ENCODE results near the gene AP1G1.
"Not testable (repeated sequence)": the region's sequence is repeated elsewhere in the genome, so short reads cannot be mapped to it uniquely, and the experiment has no call there.

AP1G1 gene

DNA sequence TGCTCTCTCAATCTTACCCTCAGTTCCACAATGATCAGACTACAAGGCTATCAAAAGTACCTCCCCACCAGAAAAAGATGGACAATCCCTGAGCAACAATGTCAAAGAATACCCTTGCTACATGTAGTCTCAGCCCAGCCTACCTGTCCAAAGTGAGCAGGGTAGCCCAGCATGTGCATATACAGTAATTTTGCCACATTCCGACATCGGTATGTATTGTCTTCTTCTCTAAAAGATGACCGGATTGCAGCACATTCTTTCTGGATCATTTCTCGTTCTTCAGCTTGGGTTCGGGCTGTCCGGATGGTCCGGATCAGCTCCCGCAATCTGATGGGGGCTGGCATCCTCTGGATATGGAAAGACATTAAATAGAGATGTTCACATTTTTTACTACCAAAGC, 19.5 kb downstream of the AP1G1 start:
- H3K4me2 ChIP-seq (ENCODE audit: low read depth, low read length, poor library complexity, severe bottlenecking), result no peak overlapping the region
- H2AFZ ChIP-seq (ENCODE audit: low read depth, low read length, severe bottlenecking), result no peak overlapping the region
- no peaks in the 10 kb centered on the region for H3F3A ChIP-seq (ENCODE audit: insufficient read depth)
- H3K9me3 ChIP-seq (ENCODE audit: insufficient read depth, low read length), result no peaks in the 10 kb centered on the region
- H3K27ac ChIP-seq (ENCODE audit: low read depth, low read length), result no peak overlapping the region
- peaks cover 65% of the 10 kb centered on the region for H3K79me2 ChIP-seq (ENCODE audit: insufficient read depth, low read length)
- H4K20me1 ChIP-seq (ENCODE audit: low read depth, low read length), result peaks cover 6% of the 10 kb centered on the region
- no peaks in the 10 kb centered on the region for H3K27me3 ChIP-seq (ENCODE audit: low read length)
- H3K4me3 ChIP-seq (ENCODE audit: insufficient read depth, low read length, poor library complexity, severe bottlenecking), result no peak overlapping the region
- H3K9ac ChIP-seq (ENCODE audit: low read length), result no peak overlapping the region
- no peaks in the 10 kb centered on the region for H3K9me2 ChIP-seq (replicated peaks; ENCODE audit: insufficient read depth, low read length)
- H3K36me3 ChIP-seq (ENCODE audit: low read length), result peaks cover 6% of the 10 kb centered on the region; the same call in 1 of the 2 replicates
- TF ChIP-seq, protein P1, sequence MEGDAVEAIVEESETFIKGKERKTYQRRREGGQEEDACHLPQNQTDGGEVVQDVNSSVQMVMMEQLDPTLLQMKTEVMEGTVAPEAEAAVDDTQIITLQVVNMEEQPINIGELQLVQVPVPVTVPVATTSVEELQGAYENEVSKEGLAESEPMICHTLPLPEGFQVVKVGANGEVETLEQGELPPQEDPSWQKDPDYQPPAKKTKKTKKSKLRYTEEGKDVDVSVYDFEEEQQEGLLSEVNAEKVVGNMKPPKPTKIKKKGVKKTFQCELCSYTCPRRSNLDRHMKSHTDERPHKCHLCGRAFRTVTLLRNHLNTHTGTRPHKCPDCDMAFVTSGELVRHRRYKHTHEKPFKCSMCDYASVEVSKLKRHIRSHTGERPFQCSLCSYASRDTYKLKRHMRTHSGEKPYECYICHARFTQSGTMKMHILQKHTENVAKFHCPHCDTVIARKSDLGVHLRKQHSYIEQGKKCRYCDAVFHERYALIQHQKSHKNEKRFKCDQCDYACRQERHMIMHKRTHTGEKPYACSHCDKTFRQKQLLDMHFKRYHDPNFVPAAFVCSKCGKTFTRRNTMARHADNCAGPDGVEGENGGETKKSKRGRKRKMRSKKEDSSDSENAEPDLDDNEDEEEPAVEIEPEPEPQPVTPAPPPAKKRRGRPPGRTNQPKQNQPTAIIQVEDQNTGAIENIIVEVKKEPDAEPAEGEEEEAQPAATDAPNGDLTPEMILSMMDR (IDR thresholded peaks at IDR 0.05; ENCODE audit: insufficient read depth, low read length, poor library complexity, severe bottlenecking), result no peak
- TF ChIP-seq EZH2phosphoT487 (conservative IDR thresholded peaks at IDR 0.05; ENCODE audit: low read length), result no peak

DNA sequence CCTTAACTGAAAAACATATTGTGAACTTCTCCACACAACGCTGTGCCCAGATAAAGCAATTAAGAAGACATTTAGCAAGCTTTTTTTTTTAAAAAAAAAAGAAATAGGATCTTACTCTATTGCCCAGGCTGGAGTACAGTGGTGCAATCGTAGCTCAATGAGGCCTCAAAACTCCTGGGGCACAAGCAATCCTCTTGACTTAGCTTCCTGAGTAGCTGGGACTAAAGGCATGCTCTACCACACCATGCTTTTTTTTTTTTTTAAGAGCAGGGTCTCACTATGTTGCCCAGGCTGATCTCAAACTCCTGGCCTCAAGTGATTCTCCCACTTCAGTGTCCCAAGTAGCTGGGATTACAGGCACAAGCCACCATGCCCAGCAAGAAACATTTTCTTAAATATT, 20.1 kb downstream of the AP1G1 start:
- Histone ChIP-seq H3K9me2 (replicated peaks; ENCODE audit: insufficient read depth, low read length) (no peaks in the 10 kb centered on the region), H3K27me3 (ENCODE audit: low read length) (no peaks in the 10 kb centered on the region), H3K4me2 (ENCODE audit: low read depth, low read length, poor library complexity, severe bottlenecking) (no peak overlapping the region), H3K9ac (ENCODE audit: low read length) (no peak overlapping the region), H3K36me3 (ENCODE audit: low read length) (peaks cover 11% of the 10 kb centered on the region; the same call in 1 of the 2 replicates), H3F3A (ENCODE audit: insufficient read depth) (0 out of 2 replicates have a peak, but pooled peaks cover under 1% of the 10 kb centered on the region), H2AFZ (ENCODE audit: low read depth, low read length, severe bottlenecking) (no peak overlapping the region), H3K79me2 (ENCODE audit: insufficient read depth, low read length) (peaks cover 65% of the 10 kb centered on the region), H3K4me3 (ENCODE audit: insufficient read depth, low read length, poor library complexity, severe bottlenecking) (no peak overlapping the region), H3K27ac (ENCODE audit: low read depth, low read length) (no peak overlapping the region), H4K20me1 (ENCODE audit: low read depth, low read length) (peaks cover 4% of the 10 kb centered on the region; the same call in 1 of the 2 replicates), H3K9me3 (ENCODE audit: insufficient read depth, low read length) (no peaks in the 10 kb centered on the region)
- TF ChIP-seq, protein P1 (IDR thresholded peaks at IDR 0.05; ENCODE audit: insufficient read depth, low read length, poor library complexity, severe bottlenecking), result no peak
- no peak for TF ChIP-seq EZH2phosphoT487 (conservative IDR thresholded peaks at IDR 0.05; ENCODE audit: low read length)

DNA sequence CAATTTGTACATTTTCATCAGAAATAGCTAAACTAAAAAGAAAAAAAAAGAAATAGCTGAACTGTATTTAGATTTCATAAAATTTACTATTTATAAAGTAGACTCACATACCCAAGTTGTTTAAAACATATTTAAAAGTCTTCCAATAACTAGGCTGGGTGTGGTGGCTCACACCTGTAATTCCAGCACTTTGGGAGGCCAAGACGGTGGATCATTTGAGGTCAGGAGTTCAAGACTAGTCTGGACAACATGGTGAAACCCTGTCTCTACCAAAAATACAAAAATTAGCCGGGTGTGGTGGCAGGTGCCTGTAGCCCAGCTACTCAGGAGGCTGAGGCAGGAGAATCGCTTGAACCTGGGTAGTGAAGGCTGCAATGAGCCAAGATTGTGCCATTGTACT, 23.5 kb downstream of the AP1G1 start:
- not testable (repeated sequence) for H2AFZ ChIP-seq (ENCODE audit: low read depth, low read length, severe bottlenecking); H3F3A ChIP-seq (ENCODE audit: insufficient read depth); H4K20me1 ChIP-seq (ENCODE audit: low read depth, low read length); H3K4me2 ChIP-seq (ENCODE audit: low read depth, low read length, poor library complexity, severe bottlenecking); H3K27ac ChIP-seq (ENCODE audit: low read depth, low read length); H3K4me3 ChIP-seq (ENCODE audit: insufficient read depth, low read length, poor library complexity, severe bottlenecking); H3K9ac ChIP-seq (ENCODE audit: low read length); H3K9me3 ChIP-seq (ENCODE audit: insufficient read depth, low read length); H3K9me2 ChIP-seq (replicated peaks; ENCODE audit: insufficient read depth, low read length); H3K27me3 ChIP-seq (ENCODE audit: low read length)
- Histone ChIP-seq H3K36me3 (ENCODE audit: low read length) (peaks cover 12% of the 10 kb centered on the region; the same call in 1 of the 2 replicates), H3K79me2 (ENCODE audit: insufficient read depth, low read length) (peaks cover 58% of the 10 kb centered on the region)

DNA sequence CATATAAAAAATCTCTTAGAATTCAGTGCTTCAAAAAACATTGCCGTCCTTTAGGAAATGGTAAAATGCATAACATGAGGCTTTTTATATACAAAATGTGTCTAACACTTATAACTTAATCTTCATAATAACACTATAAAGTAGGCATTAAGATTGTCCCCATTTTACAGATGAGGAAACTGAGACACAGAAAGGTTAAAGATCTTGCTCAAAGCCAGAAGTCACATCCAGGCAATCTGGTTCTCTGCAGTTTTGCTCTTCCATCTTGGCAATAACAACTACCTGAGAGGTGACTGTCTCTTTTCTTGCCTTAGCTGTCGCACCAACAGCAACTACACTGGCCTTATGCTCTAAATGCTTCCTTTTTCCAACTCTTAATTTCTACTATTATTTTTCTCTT, 24.5 kb downstream of the AP1G1 start:
- Histone ChIP-seq H4K20me1 (ENCODE audit: low read depth, low read length) (no peaks in the 10 kb centered on the region), H3K9ac (ENCODE audit: low read length) (no peak overlapping the region), H3K9me2 (replicated peaks; ENCODE audit: insufficient read depth, low read length) (no peaks in the 10 kb centered on the region), H3F3A (ENCODE audit: insufficient read depth) (0 out of 2 replicates have a peak, but pooled peaks cover 4% of the 10 kb centered on the region), H3K27me3 (ENCODE audit: low read length) (no peaks in the 10 kb centered on the region), H3K36me3 (ENCODE audit: low read length) (peaks cover 12% of the 10 kb centered on the region; the same call in 1 of the 2 replicates), H3K27ac (ENCODE audit: low read depth, low read length) (no peak overlapping the region), H3K4me2 (ENCODE audit: low read depth, low read length, poor library complexity, severe bottlenecking) (no peak overlapping the region), H2AFZ (ENCODE audit: low read depth, low read length, severe bottlenecking) (no peak overlapping the region), H3K4me3 (ENCODE audit: insufficient read depth, low read length, poor library complexity, severe bottlenecking) (no peak overlapping the region), H3K79me2 (ENCODE audit: insufficient read depth, low read length) (peaks cover 57% of the 10 kb centered on the region), H3K9me3 (ENCODE audit: insufficient read depth, low read length) (no peaks in the 10 kb centered on the region)
- no peak for TF ChIP-seq EZH2phosphoT487 (conservative IDR thresholded peaks at IDR 0.05; ENCODE audit: low read length)
- TF ChIP-seq, protein P1 (IDR thresholded peaks at IDR 0.05; ENCODE audit: insufficient read depth, low read length, poor library complexity, severe bottlenecking), result no peak

Measured in SU-DHL-6 (cell line).